Activated CD8-positive, alpha-beta memory T cell treated with anti-CD3 and anti-CD28 coated beads, Interleukin-2, amount 50 U/mL, for 4 hours (primary cell): ENCODE results near the gene ZNF524.

Source experiments
- DNase-seq: peaks from one replicate; pipeline ENCODE4 v3.0.0-alpha.2; 2020

ZNF524 gene

GRCh38 chr19:55621673-55622231 lies 21.7 kb downstream of the ZNF524 start:
- no peak for DNase-seq

DNA sequence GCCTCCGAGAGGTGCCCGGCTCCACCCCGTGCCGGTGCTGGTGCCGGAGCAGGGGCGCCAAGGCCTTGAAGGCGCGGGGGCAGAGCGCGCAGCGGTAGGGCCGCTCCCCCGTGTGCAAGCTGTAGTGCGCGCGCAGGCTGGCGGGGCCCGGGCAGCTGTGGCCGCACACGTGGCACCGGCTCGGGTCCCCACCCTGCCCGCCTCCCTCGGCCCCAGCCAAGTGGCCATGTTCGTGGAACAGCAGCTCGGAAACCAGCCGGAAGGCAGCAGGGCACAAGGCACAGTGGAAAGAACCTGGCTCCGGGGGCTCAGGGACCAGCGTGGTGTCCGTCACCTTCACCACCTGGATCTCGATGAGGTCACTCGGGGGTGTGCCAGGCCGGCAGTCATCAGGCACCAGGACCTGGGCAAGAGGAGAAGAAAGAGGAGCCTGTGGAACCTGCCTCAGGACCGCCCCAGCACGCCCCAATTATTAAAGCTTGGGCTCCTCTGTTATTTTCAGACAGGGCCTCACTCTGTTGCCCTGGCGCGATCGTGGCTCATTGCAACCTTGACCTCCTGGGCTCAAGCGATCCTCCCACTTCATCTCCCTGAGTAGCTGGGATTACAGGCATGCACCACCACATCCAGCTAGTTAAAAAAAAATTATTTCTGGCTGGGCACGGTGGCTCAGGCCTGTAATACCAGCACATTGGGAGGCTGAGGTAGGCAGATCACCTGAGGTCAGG lies 22.3 kb downstream of the ZNF524 start:
- no peak for DNase-seq

- DNase-seq = no peak
Measured at GRCh38 chr19:55623130-55623529, 23.0 kb downstream of the ZNF524 start.

- DNase-seq = no peak
Measured at GRCh38 chr19:55623561-55623960, 23.5 kb downstream of the ZNF524 start.

GRCh38 chr19:55624109-55625003 lies 24.3 kb downstream of the ZNF524 start, which contains the start of gene ZNF784:
Gene ZNF784, minus strand, starts transcription at chr19:55624566. Its CDS starts 5 bp downstream, at chr19:55624561.
- peak; percentile 93 for DNase-seq

DNA sequence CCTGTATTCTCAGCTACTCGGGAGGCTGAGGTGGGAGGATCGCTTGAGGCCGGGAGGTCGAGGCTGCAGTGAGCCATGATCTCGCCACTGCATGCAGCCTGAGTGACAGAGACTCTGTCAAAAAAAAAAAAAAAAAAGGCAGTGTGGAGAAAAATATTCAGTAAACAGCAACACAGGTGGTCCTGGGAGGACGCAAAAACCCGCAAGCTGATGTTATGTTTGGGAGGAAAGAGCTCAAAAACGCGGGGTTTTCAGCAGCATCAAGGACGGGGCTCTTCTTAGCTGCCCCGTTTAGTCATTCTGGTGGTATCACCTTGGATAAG lies 24.9 kb downstream of the ZNF524 start:
- DNase-seq = no peak

- DNase-seq = no peak
Measured at GRCh38 chr19:55626350-55626749, 26.3 kb downstream of the ZNF524 start.

GRCh38 chr19:55632463-55632834 lies 32.4 kb downstream of the ZNF524 start:
- DNase-seq = peak; percentile 86

DNA sequence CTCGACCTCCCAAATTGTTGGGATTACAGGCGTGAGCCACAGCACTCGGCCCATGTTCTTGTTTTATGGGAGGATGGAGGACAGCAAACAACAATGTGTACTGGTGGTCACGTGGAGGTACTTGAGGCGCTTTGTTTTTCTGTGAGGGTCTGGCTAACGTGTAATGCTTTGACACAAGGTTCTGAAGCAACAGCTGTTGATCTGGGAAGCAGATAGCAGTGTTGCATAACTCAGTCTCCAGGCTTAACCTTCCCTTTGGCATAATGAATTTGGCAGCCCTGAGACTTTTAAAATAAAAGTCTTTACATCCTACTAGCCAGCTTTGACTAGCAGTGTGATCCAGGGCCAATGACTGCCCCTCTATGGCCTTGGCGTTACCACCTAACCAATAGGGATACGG lies 33.8 kb downstream of the ZNF524 start:
- DNase-seq = no peak

- DNase-seq = no peak
Measured at GRCh38 chr19:55635334-55635717, 35.2 kb downstream of the ZNF524 start.

DNA sequence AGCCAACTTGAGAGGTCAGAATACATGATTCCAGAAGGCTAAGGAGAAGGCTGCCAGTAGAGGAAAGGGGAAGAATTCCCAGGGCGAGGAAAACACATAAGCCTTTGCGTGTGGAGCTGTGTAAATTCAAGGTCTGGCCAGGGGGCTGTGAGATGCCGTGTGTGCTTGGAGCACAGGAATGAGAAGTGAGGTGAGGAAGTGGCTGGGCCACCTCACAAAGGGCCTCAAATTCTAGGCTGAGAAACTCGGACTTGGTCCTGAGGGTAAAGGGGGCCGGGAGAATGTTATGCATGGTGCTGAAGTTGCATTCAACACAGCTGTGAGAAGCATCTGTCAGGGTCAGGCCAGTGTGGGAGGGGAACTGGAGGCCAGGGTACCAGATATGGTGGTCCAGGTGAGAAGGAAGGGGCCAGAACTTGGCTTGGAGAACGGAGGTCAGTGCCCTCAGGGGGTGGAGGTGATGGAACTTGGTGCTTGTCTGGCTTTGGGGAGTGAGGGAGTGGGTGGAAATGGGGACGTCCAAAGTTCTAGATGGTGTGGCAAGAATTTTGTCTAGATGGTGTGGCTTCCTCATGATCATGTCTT lies 35.9 kb downstream of the ZNF524 start:
- DNase-seq = no peak

- DNase-seq = no peak
Measured at GRCh38 chr19:55636723-55637122, 36.6 kb downstream of the ZNF524 start.

DNA sequence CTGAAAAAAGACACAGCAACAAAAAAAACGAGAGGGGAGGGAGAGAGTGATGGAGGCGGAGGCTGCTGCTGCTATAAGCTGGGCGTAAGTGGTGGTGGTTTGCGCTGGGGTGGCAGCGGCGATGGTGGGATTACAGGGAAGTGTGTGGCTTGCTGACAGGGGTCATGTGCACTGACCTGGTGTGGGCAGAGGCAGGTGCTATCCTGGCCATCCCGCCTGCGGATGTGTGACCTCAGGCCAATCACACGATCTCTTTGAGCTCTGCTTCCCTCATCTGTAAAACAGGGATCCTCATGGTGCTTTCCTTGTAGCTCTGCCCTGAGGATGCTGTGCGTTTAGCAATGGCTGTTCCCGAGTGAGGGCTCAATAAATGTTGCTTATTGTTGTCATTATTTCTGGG lies 37.4 kb downstream of the ZNF524 start:
- DNase-seq = no peak

- DNase-seq = peak; percentile 62
Measured at GRCh38 chr19:55638864-55639359, 38.8 kb downstream of the ZNF524 start.

DNA sequence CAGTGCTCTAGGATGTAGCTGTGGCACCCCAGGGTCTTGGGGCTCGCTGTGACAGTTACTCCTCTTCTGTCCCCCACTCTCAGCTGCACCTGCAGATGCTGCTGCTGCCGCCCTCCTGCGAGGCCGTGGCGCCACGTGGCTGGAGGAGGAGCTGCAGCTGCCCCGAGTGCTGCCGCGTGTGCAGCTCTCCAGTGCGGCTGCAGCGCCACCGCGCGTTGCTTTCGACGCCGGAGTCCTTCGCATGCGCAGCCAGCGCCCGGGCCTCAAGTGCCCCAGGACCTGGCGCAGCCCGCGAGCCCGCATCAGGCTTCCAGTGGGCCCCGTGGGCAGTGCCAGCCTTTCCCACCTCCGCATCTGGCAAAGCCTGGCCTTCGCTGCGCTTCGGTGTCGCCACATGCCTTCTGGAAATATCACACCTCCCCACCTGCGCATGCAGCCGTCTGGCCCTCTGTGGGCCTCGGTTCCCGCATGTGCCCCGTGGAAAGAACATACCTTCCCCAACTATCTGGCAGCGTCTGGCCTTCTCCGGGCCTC lies 40.0 kb downstream of the ZNF524 start:
- DNase-seq = peak; percentile 76

DNA sequence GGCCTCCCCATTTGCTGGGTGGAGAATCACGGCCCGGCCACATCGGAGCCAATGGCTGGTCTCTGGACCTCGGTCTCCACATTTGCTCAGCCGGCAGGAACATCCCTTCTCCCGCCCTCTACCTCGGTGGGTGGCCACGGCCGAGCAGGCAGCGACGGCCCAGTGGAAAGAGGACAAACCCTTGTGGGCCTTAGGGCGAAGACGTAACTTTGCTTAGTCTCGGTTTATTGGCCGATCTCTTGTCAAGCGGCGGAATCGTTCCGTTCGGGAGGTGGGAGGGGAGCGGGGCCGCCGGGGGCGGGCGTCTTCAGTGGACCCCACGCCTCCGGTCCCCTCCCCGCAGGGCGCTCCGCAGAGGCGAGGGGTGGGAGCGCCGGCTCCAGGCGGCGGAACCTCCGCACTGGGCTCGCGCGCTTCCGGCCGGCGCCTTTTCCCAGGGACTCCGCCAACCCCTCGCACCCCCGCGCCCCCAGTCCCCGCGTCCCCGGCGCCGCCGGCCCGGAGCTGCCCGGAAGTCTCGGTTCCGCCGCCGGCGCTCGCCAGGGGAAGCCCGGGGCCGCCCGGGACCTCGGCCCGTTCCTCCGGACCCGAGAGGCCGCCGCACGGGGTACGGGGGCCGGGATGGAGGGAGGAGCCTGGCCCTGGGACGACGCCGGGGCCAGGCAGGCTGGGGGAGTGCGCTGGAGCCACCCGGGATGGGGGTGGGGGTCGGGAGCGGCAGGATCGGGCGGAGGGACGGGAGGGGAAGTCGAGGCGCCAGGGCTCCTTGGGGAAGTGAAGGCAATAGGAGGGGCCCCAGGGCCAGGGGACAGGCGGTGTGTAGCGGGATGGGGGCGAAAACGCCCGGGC lies 40.7 kb downstream of the ZNF524 start, which contains the start of gene ZNF580:
Gene ZNF580 (plus strand): TSS at position 426 of the 849 bp plus-strand sequence. CDS start 1,507 bp downstream, outside the sequence.
- DNase-seq = peak; percentile 65

GRCh38 chr19:55641426-55642152 lies 41.5 kb downstream of the ZNF524 start:
- DNase-seq = peak; percentile 34

GRCh38 chr19:55642153-55643002 lies 42.3 kb downstream of the ZNF524 start:
- peak; percentile 43 for DNase-seq

DNA sequence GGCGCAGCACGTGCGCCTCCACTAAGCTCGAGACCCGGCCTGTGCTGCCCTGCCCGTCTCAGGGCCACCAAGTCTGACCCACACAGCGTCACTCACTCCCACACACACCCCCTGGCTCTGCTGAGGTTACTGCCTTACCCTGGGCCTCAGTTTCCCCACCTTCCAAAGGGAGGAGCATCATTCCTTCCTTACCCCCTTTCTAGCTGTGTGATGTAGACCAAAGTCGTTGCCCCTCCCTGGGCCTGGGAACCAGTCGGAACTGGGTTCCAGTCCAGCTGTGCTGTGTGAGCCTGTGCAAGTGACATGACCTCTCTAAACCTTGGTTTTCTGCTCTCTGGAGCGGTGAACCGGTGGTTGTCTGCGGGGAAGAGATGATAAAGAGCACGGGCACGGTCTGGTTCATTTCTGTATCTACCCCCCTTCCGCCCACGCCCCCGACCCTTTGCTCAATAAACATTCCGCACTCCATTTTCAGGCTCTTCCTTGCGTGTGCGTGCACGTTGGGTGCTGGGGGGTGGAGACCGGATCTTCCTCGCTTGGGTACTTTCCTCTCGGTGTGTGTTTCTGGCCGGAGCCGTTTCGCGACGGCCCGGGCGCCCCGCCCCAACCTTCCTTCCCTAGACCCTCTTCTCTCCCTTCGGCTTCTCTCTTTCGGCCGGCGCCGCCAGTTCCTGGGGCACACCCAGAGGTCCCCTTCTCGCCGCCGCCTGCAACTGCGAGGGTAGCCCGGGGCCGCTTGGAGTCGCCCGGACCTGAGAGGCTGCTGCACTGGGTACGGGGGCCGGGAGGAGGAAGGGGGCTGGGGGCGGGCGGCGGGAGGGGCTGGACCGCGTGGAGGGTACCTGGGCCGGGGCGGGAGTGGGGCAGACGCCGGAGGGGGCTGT lies 43.2 kb downstream of the ZNF524 start, which contains the start of gene ZNF581:
Gene ZNF581 (plus strand): TSS at position 647 of the 884 bp plus-strand sequence. CDS start 923 bp downstream, outside the sequence.
- DNase-seq = peak; percentile 81
